Measurements from ENCODE around the gene CD34. TPM values are rescaled to one million over a fixed set of nuclear protein-coding genes. Genes with fewer than 3 reads are reported as not detected.
A peak's percentile ranks its signal among the peaks of the same experiment; 100 is the strongest.

CD34 gene
- total RNA-seq, 1 experiment from 2014 or later = not detected

GRCh38 chr1:207832796-207833195, 78.1 kb downstream of the CD34 start:
- no peak for DNase-seq (ENCODE audit: low read depth)

GRCh38 chr1:207831517-207832327, 79.2 kb downstream of the CD34 start:
- peak; percentile 44 for DNase-seq (ENCODE audit: low read depth)

Other genes with a start within 250 kb of the CD34 start
- 51.0 and 57.2 TPM in 2 replicates for gene CD46, start 159.1 kb downstream of the CD34 start, total RNA-seq (2014; rRNA removed; shearing (Covaris generic))